ENCODE data around the gene TPGS2. TPM values are rescaled to one million over a fixed set of nuclear protein-coding genes. Genes with fewer than 3 reads are reported as not detected.

TPGS2 gene
- total RNA-seq, 1 experiment from 2014 or later, result 49.7 TPM

GRCh38 chr18:36761186-36761698 is 67.6 kb downstream of the TPGS2 start:
- H3K4me3 Mint-ChIP-seq (ENCODE audit: unreplicated experiment), result no peak overlapping the region
- ChIA-PET CTCF (no interaction called here), POLR2A (no interaction called here)
- intact Hi-C loops (cut with micrococcal nuclease; ENCODE audit: unreplicated experiment), result no loop called here
- no peak for DNase-seq
- H3K4me1 Mint-ChIP-seq (ENCODE audit: low read depth, unreplicated experiment), result no peaks in the 10 kb centered on the region
- no peaks in the 10 kb centered on the region for H3K36me3 ChIP-seq (ENCODE audit: control insufficient read depth, insufficient read depth, low read length)
- H3K9me3 Mint-ChIP-seq (ENCODE audit: unreplicated experiment), result no peaks in the 10 kb centered on the region
- no peak for TF ChIP-seq CTCF (IDR thresholded peaks at IDR 0.05; ENCODE audit: insufficient read depth in 1 of 2, low read depth in 1 of 2, low read length in 1 of 2, severe bottlenecking in 1 of 2, unreplicated experiment in 1 of 2)
- no peaks in the 10 kb centered on the region for H3K4me1 ChIP-seq
- H3K36me3 Mint-ChIP-seq (ENCODE audit: insufficient read depth, unreplicated experiment), result no peaks in the 10 kb centered on the region
- no peaks in the 10 kb centered on the region for H3K9me3 ChIP-seq
- no peak overlapping the region for H3K27ac Mint-ChIP-seq (ENCODE audit: unreplicated experiment)
- no peak overlapping the region for H3K4me3 ChIP-seq (ENCODE audit: low read depth, low read length)
- H3K27me3 Mint-ChIP-seq (ENCODE audit: insufficient read depth, unreplicated experiment), result no peaks in the 10 kb centered on the region
- no peaks in the 10 kb centered on the region for H3K27me3 ChIP-seq (replicated peaks; ENCODE audit: control insufficient read depth, insufficient read depth, low read length)
- BruUV-seq (replicated peaks), result no TSS peak

GRCh38 chr18:36760598-36760997 is 68.2 kb downstream of the TPGS2 start:
- Histone ChIP-seq H3K36me3 (ENCODE audit: control insufficient read depth, insufficient read depth, low read length) (no peaks in the 10 kb centered on the region), H3K4me1 (no peaks in the 10 kb centered on the region), H3K9me3 (no peaks in the 10 kb centered on the region), H3K27me3 (replicated peaks; ENCODE audit: control insufficient read depth, insufficient read depth, low read length) (no peaks in the 10 kb centered on the region), H3K4me3 (ENCODE audit: low read depth, low read length) (no peak overlapping the region)
- no peak for DNase-seq
- CTCF ChIA-PET, result no interaction called here
- no peak overlapping the region for H3K27ac Mint-ChIP-seq (ENCODE audit: unreplicated experiment)
- POLR2A ChIA-PET, result no interaction called here
- H3K27me3 Mint-ChIP-seq (ENCODE audit: insufficient read depth, unreplicated experiment), result no peaks in the 10 kb centered on the region
- H3K9me3 Mint-ChIP-seq (ENCODE audit: unreplicated experiment), result no peaks in the 10 kb centered on the region
- TF ChIP-seq CTCF (IDR thresholded peaks at IDR 0.05; ENCODE audit: insufficient read depth in 1 of 2, low read depth in 1 of 2, low read length in 1 of 2, severe bottlenecking in 1 of 2, unreplicated experiment in 1 of 2), result no peak
- BruUV-seq (replicated peaks), result no TSS peak
- no peaks in the 10 kb centered on the region for H3K36me3 Mint-ChIP-seq (ENCODE audit: insufficient read depth, unreplicated experiment)
- no peak overlapping the region for H3K4me3 Mint-ChIP-seq (ENCODE audit: unreplicated experiment)
- no peaks in the 10 kb centered on the region for H3K4me1 Mint-ChIP-seq (ENCODE audit: low read depth, unreplicated experiment)
- intact Hi-C loops (cut with micrococcal nuclease; ENCODE audit: unreplicated experiment), result no loop called here

GRCh38 chr18:36759167-36759776 is 69.5 kb downstream of the TPGS2 start:
- Histone ChIP-seq H3K9me3 (no peaks in the 10 kb centered on the region), H3K4me1 (no peaks in the 10 kb centered on the region), H3K4me3 (ENCODE audit: low read depth, low read length) (no peak overlapping the region), H3K36me3 (ENCODE audit: control insufficient read depth, insufficient read depth, low read length) (no peaks in the 10 kb centered on the region), H3K27me3 (replicated peaks; ENCODE audit: control insufficient read depth, insufficient read depth, low read length) (no peaks in the 10 kb centered on the region)
- Mint-ChIP-seq H3K36me3 (ENCODE audit: insufficient read depth, unreplicated experiment) (no peaks in the 10 kb centered on the region), H3K27ac (ENCODE audit: unreplicated experiment) (no peak overlapping the region), H3K4me1 (ENCODE audit: low read depth, unreplicated experiment) (no peaks in the 10 kb centered on the region), H3K4me3 (ENCODE audit: unreplicated experiment) (no peak overlapping the region), H3K9me3 (ENCODE audit: unreplicated experiment) (no peaks in the 10 kb centered on the region), H3K27me3 (ENCODE audit: insufficient read depth, unreplicated experiment) (no peaks in the 10 kb centered on the region)
- BruUV-seq (replicated peaks), result no TSS peak
- ChIA-PET POLR2A (no interaction called here), CTCF (interaction anchor here (0.6 to 1.4 kb wide), 2 partner anchors 71 to 140 kb away, joined by 3 to 5 read pairs; no protein-coding TSS in a partner anchor)
- no peak for TF ChIP-seq CTCF (IDR thresholded peaks at IDR 0.05; ENCODE audit: insufficient read depth in 1 of 2, low read depth in 1 of 2, low read length in 1 of 2, severe bottlenecking in 1 of 2, unreplicated experiment in 1 of 2)
- intact Hi-C loops (cut with micrococcal nuclease; ENCODE audit: unreplicated experiment), result loop anchor here (10.0 kb wide), 1 partner anchor 184 kb away; no protein-coding TSS in a partner anchor
- DNase-seq, result no peak

Measured in Caco-2 (cell line).